Right cardiac atrium (tissue), 5 donors: ENCODE results near the gene DPCD. TPM values are rescaled to one million over a fixed set of nuclear protein-coding genes. Genes with fewer than 3 reads are reported as not detected.

ENCODE experiments used
- ATAC-seq, 2 donors: fragments of 200-7000 bp; cut with Tn5 transposase; one replicate each; pipeline versions ENCODE4 v1.8.0 to v1.9.1; 2020; ENCODE audit warnings: moderate library complexity in 2 of 2, mild to moderate bottlenecking in 1 of 2
- DNase-seq, 3 donors: peaks; one replicate each; pipeline ENCODE4 v3.0.0-alpha.2; 2020
- H3K27ac ChIP-seq: one replicate; pipeline ENCODE4 v1.5.1; 2013; ENCODE audit warnings: mild to moderate bottlenecking, low read length, control low read depth, moderate library complexity
- H3K27me3 ChIP-seq: one replicate; pipeline ENCODE4 v1.6.1; 2013; ENCODE audit not compliant: control insufficient read depth, insufficient read depth
- H3K4me1 ChIP-seq: one replicate; pipeline ENCODE4 v1.6.1; 2013; ENCODE audit warnings: low read length; ENCODE audit not compliant: control insufficient read depth, insufficient read depth
- H3K4me3 ChIP-seq: one replicate; pipeline ENCODE4 v1.5.1; 2013; ENCODE audit warnings: low read length, control low read depth
- H3K9me3 ChIP-seq: one replicate; pipeline ENCODE4 v1.6.1; 2013; ENCODE audit warnings: low read length; ENCODE audit not compliant: control insufficient read depth
- WGBS: extraction: QIAGEN DNeasy Blood & Tissue Kit; methylation state at CpG from one replicate; pipeline ENCODE4 v1.1.7; 2013; 5-methylcytosine and 5-hydroxymethylcytosine counted together
- intact Hi-C, 4 donors: fragments of 100-400 bp; cut with DNase I; formaldehyde crosslinking; loops; one replicate each; pipeline versions ENCODE4 v1.11.0 to v1.14.0; 2022 to 2023
- microRNA-seq, 2 donors: library from miRNA; unstranded; fragments of <30 nt; microRNA quantifications; one replicate each; pipeline ENCODE4 v1.2.0, GENCODE V29; 2020 to 2021
- polyA plus RNA-seq: library from polyadenylated mRNA; stranded (reverse); fragments of 200-250 nt; gene quantifications from one replicate; pipeline ENCODE4 v1.2.3, GENCODE V29; 2013
- total RNA-seq, 4 donors: library from RNA; stranded (reverse); fragmentation: NEBNext Ultra II Directional; extraction: Animal tissue kit (Norgen Biotek cat#: 25700); gene quantifications; one replicate each; pipeline ENCODE4 v1.2.1, GENCODE V29; 2021
- donor health status: healthy with polysubstance abuse.
- donor health status: DM: no; HTN: yes; CAD: no.
- donor health status: DM: no; HTN: no; CAD: no.
- donor health status: DM: no; HTN: yes; CAD: no; lungs with severe emphysema.
- donor health status: DM: yes; HTN: yes; CAD: no.

The DPCD gene
- total and polyA plus RNA-seq, 5 donors = 15.6 to 29.8 (median 19.6) TPM

GRCh38 chr10:101649525-101650085, 61.5 kb downstream of the DPCD start:
- Histone ChIP-seq H3K4me1 (peaks cover 3% of the 10 kb centered on the region), H3K9me3 (no peaks in the 10 kb centered on the region), H3K27ac (no peak overlapping the region), H3K4me3 (no peak overlapping the region), H3K27me3 (no peaks in the 10 kb centered on the region)
- 87% methylated on average over 5 of the region's 5 CpGs for WGBS
- no peak for ATAC-seq
- DNase-seq = no peak
- intact Hi-C loops = no loop called here

- no peak for ATAC-seq
- Histone ChIP-seq H3K9me3 (no peaks in the 10 kb centered on the region), H3K4me3 (no peak overlapping the region), H3K27me3 (no peaks in the 10 kb centered on the region), H3K4me1 (peaks cover 3% of the 10 kb centered on the region), H3K27ac (no peak overlapping the region)
- 91% methylated on average over 15 of the region's 15 CpGs for WGBS
- intact Hi-C loops = no loop called here
- no peak for DNase-seq
Measured at GRCh38 chr10:101650863-101651262, 62.7 kb downstream of the DPCD start.

GRCh38 chr10:101651336-101651735, 63.2 kb downstream of the DPCD start:
- 84% methylated on average over 5 of the region's 5 CpGs for WGBS
- ATAC-seq = no peak
- intact Hi-C loops = no loop called here

GRCh38 chr10:101653536-101653935, 65.4 kb downstream of the DPCD start:
- no peak for ATAC-seq
- no peak for DNase-seq
- 96% methylated on average over 8 of the region's 8 CpGs for WGBS

More at GRCh38 chr10:101651336-101651735, 63.2 kb downstream of the DPCD start:
- Histone ChIP-seq H3K4me1 (peaks cover under 1% of the 10 kb centered on the region), H3K9me3 (no peaks in the 10 kb centered on the region), H3K27ac (no peak overlapping the region), H3K4me3 (no peak overlapping the region), H3K27me3 (no peaks in the 10 kb centered on the region)
- DNase-seq = no peak

GRCh38 chr10:101655570-101655969, 67.4 kb downstream of the DPCD start:
- no peak overlapping the region for H3K4me3 ChIP-seq
- H3K4me1 ChIP-seq = peaks cover 1% of the 10 kb centered on the region
- H3K9me3 ChIP-seq = no peaks in the 10 kb centered on the region
- H3K27ac ChIP-seq = no peak overlapping the region
- intact Hi-C loops = no loop called here
- no peaks in the 10 kb centered on the region for H3K27me3 ChIP-seq
- DNase-seq (no peak), ATAC-seq (no peak)
- 56% methylated on average over 6 of the region's 6 CpGs for WGBS

More at GRCh38 chr10:101653536-101653935, 65.4 kb downstream of the DPCD start:
- Histone ChIP-seq H3K4me1 (peaks cover 1% of the 10 kb centered on the region), H3K27ac (no peak overlapping the region), H3K9me3 (no peaks in the 10 kb centered on the region), H3K27me3 (no peaks in the 10 kb centered on the region), H3K4me3 (no peak overlapping the region)
- intact Hi-C loops = no loop called here

- Histone ChIP-seq H3K27me3 (no peaks in the 10 kb centered on the region), H3K27ac (no peak overlapping the region), H3K4me1 (peaks cover 1% of the 10 kb centered on the region), H3K9me3 (no peaks in the 10 kb centered on the region), H3K4me3 (no peak overlapping the region)
- DNase-seq = peak in 2 of 3 donors; percentile 36 to 52
- intact Hi-C loops = no loop called here
- peak; percentile 66 to 73 for ATAC-seq
- WGBS = 65% methylated on average over 2 of the region's 2 CpGs
Measured at GRCh38 chr10:101656890-101657289, 68.8 kb downstream of the DPCD start.

GRCh38 chr10:101658975-101659374, 70.9 kb downstream of the DPCD start:
- Histone ChIP-seq H3K4me1 (peaks cover 1% of the 10 kb centered on the region), H3K27me3 (no peaks in the 10 kb centered on the region), H3K4me3 (no peak overlapping the region), H3K9me3 (no peaks in the 10 kb centered on the region), H3K27ac (no peak overlapping the region)
- DNase-seq = no peak
- no peak for ATAC-seq
- 88% methylated on average over 5 of the region's 5 CpGs for whole genome bisulfite sequencing
- intact Hi-C loops = no loop called here

Small RNAs within 50 kb of the gene (microRNA-seq; reads per million reads assigned to microRNA genes)
- 0 reads per million in 2 donors for gene MIR3158-1
- 0 reads per million in 2 donors for gene MIR3158-2

Other genes starting within 250 kb of the DPCD start
- gene BTRC, start 234.2 kb upstream of the DPCD start, total RNA-seq = 10 to 100 TPM; 26.4 to 35.3 (median 32.0) TPM
- 11.5 TPM for gene BTRC, start 234.2 kb upstream of the DPCD start, polyA plus RNA-seq
- gene POLL, start 64 bp upstream of the DPCD start, total RNA-seq = 10 to 100 TPM; 13.9 to 27.4 (median 19.9) TPM
- 15.3 TPM for gene POLL, start 64 bp upstream of the DPCD start, polyA plus RNA-seq
- gene FBXW4, start 106.8 kb downstream of the DPCD start, total RNA-seq = 100 to 1,000 TPM; 115 to 144 (median 125) TPM
- gene FBXW4, start 106.8 kb downstream of the DPCD start, polyA plus RNA-seq = 81.8 TPM
- not detected for gene FGF8, start 187.8 kb downstream of the DPCD start, total RNA-seq
- gene FGF8, start 187.8 kb downstream of the DPCD start, polyA plus RNA-seq = not detected
- 10 to 100 TPM in 1 of 4 donors, 1 to 10 TPM in 3; 5.0 to 10.7 (median 7.4) TPM for gene NPM3, start 195.1 kb downstream of the DPCD start, total RNA-seq
- gene NPM3, start 195.1 kb downstream of the DPCD start, polyA plus RNA-seq = 5.8 TPM
- 10 to 100 TPM; 67.8 to 96.4 (median 85.4) TPM for gene OGA, start 230.1 kb downstream of the DPCD start, total RNA-seq
- gene OGA, start 230.1 kb downstream of the DPCD start, polyA plus RNA-seq = 41.1 TPM